Activated CD4-positive, alpha-beta T cell treated with anti-CD3 and anti-CD28 coated beads, Interleukin-2, amount 50 U/mL, for 4 hours (primary cell): ENCODE measurements around the gene GOLGA6B.
"Not testable (repeated sequence)": the region's sequence is repeated elsewhere in the genome, so short reads cannot be mapped to it uniquely, and the experiment has no call there.

Source experiments
- DNase-seq, 2 experiments: peaks; one replicate each; pipeline ENCODE4 v3.0.0-alpha.2; 2020

The GOLGA6B gene

DNA sequence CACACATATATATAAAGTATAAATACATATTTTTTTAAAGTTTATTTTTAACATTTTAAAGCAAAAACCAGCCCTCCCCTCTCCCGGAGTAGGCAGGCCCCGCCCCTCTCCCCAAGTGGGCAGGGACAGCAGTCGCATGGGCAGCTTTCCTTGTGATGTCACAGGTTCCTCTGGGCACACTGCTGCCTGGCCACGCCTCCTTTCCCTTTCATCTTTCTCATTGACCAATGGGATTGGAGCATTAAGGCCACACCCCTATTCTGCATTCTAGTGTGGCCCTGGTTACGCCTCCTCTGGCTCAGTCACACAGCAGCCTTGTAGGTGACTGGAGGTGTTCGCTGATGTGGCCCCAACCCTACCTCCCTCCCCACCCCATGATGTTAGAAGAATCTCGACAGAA is at the start of gene GOLGA6B:
TSS of gene GOLGA6B (plus strand) at position 301 of the 400 bp plus-strand sequence. CDS start at position 342, 41 bp downstream.
- not testable (repeated sequence) for DNase-seq

GRCh38 chr15:72604794-72605193 is 49.7 kb upstream of the GOLGA6B start:
- no peak for DNase-seq

GRCh38 chr15:72608084-72608483 is 46.4 kb upstream of the GOLGA6B start:
- not testable (repeated sequence) for DNase-seq

- no peak for DNase-seq
These were observed 44.6 kb upstream of the GOLGA6B start for GRCh38 chr15:72609862-72610261.

DNA sequence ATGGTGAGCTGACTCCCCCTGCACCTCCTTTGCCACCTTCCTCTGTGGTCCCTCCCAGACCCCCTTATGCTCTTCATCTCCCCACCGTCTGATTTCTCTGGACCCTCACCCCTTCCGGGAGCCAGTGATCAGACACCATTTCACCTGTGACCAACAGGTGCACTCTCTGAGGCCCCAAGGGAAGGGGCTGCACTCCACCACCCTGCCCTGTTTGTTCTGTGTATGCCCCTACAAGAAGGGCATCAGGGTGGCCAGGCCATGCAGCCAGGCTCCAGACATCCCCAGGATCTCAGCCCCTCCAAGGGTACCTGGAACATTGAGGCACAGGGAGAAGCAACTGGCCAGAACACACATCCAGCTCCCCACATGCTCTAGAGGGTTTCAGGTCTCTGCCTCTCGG is 42.2 kb upstream of the GOLGA6B start:
- not testable (repeated sequence) for DNase-seq

- no peak for DNase-seq
These were observed 39.5 kb upstream of the GOLGA6B start for GRCh38 chr15:72614810-72615532.

GRCh38 chr15:72615533-72616233 is 38.8 kb upstream of the GOLGA6B start:
- DNase-seq: peak in 1 of 2 experiments; percentile 1

DNA sequence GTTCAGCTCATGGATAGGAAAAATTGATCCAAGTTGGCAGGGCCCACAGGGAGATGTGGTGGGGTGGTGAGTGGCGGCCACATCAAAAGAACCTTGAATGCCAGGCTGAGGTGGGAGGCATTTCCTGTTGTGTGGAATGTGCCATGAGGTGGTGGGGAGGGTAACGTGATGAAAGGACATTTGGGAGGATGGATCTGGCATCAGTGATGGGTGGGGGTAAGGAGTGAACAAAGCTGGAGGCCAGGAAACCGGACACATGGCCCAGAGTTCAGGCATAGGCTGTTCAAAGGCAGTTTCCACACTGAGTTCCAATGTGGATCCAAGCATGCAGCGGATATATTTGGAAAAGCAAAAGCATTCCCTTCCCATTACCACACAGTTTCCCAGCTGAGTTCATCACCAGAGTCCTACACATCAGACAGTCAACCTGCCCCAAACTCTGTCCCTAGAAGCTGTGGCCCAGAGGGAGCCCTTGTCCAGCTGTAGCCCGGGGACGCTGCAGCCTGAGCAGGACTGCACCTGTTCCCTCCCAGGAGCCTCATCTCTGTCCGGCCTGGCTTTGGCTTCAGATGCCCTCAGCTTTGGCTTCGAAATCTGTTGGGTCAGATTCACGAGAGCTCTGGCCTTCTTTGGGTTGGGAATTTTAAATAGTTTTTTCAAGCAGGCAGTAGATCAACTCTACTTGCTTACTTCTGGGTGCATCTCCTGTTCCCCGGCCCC is 37.8 kb upstream of the GOLGA6B start:
- no peak for DNase-seq

DNA sequence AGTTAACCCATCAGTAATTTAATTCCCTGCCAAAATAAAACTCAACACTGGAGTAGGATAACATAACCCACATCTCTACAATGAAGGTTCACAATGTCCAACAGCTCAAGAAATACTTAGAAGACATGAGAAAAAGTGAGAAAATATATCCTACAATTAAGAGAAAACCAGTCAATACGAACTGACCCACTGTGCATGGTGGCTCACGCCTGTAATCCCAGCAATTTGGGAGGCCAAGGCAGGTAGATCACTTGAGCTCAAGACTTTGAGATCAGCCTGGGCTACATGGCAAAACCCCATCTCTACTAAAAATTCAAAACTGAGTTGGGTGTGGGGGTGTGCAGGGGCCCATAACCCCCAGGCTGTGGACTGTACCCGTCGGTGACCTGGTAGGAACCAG is 30.6 kb upstream of the GOLGA6B start:
- not testable (repeated sequence) for DNase-seq

GRCh38 chr15:72626153-72626552 is 28.3 kb upstream of the GOLGA6B start:
- DNase-seq: not testable (repeated sequence)

GRCh38 chr15:72628249-72629067 is 26.0 kb upstream of the GOLGA6B start:
- DNase-seq: not testable (repeated sequence)

DNA sequence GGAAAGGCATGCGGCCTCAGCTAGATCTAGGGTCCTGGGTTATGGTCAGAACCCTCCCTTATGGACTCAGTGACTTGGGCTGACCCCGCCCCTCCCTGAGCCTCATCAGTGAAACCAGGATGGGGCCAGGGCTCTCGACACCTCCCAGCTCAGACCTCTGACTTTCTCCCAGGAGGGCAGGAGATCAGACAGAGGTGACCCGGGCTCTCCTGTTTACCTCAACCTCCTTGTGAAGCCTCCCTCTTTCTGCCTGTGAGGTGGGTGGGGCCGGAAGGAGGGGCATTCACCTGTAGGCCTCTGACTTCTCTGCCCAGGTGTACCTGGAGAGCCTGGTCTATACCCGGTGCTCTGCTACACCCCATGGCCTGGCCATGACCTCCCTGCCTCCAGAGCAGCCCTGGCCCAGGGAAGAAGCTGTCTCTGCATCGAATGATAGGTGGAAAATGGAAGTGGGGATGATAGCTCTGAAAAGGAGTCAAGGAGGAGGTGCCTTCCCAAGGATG is 25.4 kb upstream of the GOLGA6B start:
- not testable (repeated sequence) for DNase-seq

DNA sequence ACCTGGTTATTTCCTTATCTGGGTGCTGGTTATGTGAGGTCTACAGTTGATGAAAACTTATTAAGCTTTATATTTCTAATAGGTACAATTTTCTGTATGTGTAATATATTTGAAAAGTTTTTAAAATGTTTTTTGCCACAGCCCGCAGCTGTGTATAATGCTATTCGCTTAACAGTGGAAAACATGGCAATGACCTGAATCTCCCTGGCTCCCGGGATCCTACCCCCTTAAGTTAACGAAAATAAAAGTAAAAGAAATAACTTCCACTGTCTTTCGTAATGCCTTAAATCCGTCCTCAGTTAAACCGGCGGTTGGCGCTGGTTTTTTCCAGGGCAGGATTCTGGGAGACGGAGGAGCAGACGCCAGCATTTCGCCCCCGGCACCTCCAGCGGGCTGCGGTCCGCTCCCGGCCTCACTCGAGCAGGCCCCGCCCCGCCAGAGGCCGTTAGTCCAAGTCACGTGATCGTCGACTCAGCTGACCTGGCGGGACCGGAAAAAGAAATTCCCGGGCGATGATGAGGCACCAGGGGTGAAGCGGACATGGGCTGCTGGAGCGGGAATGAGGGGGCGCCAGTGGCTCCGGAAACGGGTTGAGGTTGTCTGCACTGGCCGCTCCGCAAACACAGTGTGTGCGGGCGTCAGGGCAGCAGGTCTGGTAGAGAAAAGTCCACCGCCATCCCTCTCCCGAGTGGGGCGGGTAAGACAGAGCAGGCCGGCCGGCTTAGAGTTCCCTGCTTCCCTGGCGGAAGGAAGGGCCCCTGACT is 17.8 kb upstream of the GOLGA6B start:
- peak; percentile 20 to 35 for DNase-seq

DNA sequence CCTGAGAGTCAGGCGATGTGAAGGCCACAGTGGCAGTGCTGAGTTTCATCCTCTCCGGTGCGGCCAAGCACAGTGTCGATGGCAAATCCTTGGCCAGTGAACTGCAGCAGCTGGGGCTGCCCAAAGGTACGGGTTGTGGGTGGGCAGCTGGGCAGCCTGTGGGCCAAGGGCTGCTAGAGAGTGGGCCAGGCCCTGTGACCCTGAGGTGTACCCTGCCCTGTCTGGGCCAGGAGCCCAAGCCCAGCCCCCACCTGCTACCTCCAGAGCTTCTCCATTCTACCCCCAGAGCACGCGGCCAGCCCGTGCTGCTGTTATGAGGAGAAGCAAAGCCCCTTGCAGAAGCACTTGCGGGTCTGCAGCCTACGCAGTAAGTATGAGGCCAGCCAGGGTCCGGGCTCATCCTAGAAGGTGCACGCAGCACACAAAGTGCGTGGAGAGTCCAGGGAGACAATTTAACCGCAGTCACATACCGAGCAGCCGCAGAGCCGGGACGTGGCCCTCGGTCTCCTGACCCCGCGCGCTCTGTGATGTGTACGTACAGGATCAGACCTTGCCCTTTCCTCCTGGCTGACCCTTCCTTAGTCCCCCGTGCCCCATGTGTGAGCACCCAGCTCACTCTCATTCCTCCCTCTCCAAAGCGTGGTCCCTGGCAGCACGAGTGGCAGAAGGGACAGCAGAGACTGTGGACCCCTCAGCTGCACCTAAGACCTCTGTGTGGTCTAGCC is 14.6 kb upstream of the GOLGA6B start:
- not testable (repeated sequence) for DNase-seq

- not testable (repeated sequence) for DNase-seq
These were observed 12.2 kb upstream of the GOLGA6B start for GRCh38 chr15:72642271-72642670.

GRCh38 chr15:72648631-72649253 is 5.8 kb upstream of the GOLGA6B start:
- DNase-seq: not testable (repeated sequence)

GRCh38 chr15:72656014-72656413 is 1.5 kb downstream of the GOLGA6B start:
- DNase-seq: not testable (repeated sequence)

GRCh38 chr15:72661081-72661480 is 6.6 kb downstream of the GOLGA6B start:
- not testable (repeated sequence) for DNase-seq

DNA sequence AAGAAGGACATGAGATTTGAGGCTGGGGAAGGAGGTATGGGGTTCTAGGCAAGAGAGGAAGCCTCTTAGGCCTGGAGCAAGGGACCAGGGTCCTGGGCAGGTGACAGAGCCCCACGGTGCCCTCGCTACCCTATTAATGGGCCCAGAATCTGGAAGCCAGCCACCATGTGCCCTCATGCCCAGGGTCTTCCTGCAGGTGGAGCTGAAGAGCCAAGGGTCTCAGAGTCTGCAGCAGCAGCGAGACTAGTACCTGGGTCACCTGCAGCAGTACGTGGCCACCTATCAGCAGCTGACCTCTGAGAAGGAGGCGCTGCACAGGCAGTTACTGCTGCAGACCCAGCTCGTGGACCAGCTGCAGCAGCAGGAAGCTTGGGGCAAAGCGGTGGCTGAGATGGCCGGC is 9.4 kb downstream of the GOLGA6B start:
- not testable (repeated sequence) for DNase-seq

DNA sequence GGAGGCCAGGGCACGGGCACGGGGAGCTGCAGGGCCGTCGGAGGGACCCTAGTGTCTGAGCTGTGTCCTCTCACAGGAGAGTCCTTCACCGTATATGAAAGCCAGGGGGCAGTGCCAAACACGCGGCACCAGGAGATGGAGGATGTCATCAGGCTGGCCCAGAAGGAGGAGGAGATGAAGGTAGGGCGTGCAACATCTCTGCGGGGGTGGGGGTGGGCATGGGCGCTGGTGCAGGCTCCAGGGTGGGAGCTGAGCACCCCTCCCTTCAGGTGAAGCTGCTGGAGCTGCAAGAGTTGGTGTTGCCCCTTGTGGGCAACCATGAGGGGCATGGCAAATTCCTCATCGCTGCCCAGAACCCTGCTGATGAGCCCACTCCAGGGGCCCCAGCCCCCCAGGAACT is 11.2 kb downstream of the GOLGA6B start:
- DNase-seq: not testable (repeated sequence)
